HEK293 (cell line): ENCODE measurements around the gene CDH8.

Experiments
- REPIN1 ChIP-seq: fragments of 450-650 bp; formaldehyde crosslinking; IDR thresholded peaks from 2 replicates; pipeline ENCODE4 v1.5.1; 2017; ENCODE audit warnings: missing biosample characterization, missing genetic modification characterization, low read depth
- TCF7L2 ChIP-seq: IDR thresholded peaks from 2 replicates; pipeline ENCODE4 v1.6.1; 2011; ENCODE audit warnings: low read depth, mild to moderate bottlenecking, inconsistent platforms, low read length, moderate library complexity, borderline replicate concordance
- YY1 ChIP-seq: fragments of 450-650 bp; formaldehyde crosslinking; IDR thresholded peaks from 2 replicates; pipeline ENCODE4 v1.5.1; 2018; ENCODE audit warnings: missing biosample characterization, missing genetic modification characterization
- ZBTB17 ChIP-seq: fragments of 450-650 bp; formaldehyde crosslinking; IDR thresholded peaks from 2 replicates; pipeline ENCODE4 v1.5.1; 2016; ENCODE audit warnings: missing biosample characterization, missing genetic modification characterization
- ZBTB20 ChIP-seq: fragments of 450-650 bp; formaldehyde crosslinking; IDR thresholded peaks from 2 replicates; pipeline ENCODE4 v1.5.1; 2016; ENCODE audit warnings: missing biosample characterization, missing genetic modification characterization
- ZNF211 ChIP-seq: fragments of 450-650 bp; formaldehyde crosslinking; IDR thresholded peaks from 2 replicates; pipeline ENCODE4 v1.5.1; 2016; ENCODE audit warnings: low read depth, missing biosample characterization, missing genetic modification characterization
- ZNF391 ChIP-seq: fragments of 450-650 bp; formaldehyde crosslinking; IDR thresholded peaks from 2 replicates; pipeline ENCODE4 v1.5.1; 2016; ENCODE audit warnings: low read depth, missing biosample characterization, missing genetic modification characterization, borderline replicate concordance
- ZNF626 ChIP-seq: fragments of 450-650 bp; sonication (Bioruptor Pico); formaldehyde crosslinking; IDR thresholded peaks from 2 replicates; pipeline ENCODE4 v1.5.1; 2018; ENCODE audit warnings: missing biosample characterization, missing genetic modification characterization, inconsistent platforms
- ZNF658 ChIP-seq: fragments of 450-650 bp; formaldehyde crosslinking; IDR thresholded peaks from 2 replicates; pipeline ENCODE4; 2016; ENCODE audit warnings: missing biosample characterization, missing genetic modification characterization
- ZNF670 ChIP-seq: fragments of 450-650 bp; formaldehyde crosslinking; IDR thresholded peaks from 2 replicates; pipeline ENCODE4 v1.5.1; 2016; ENCODE audit warnings: missing biosample characterization, missing genetic modification characterization, low read depth
- TF ChIP-seq, protein P1 (sequence below): fragments of 450-650 bp; formaldehyde crosslinking; IDR thresholded peaks from 2 replicates; pipeline ENCODE4 v1.5.1; 2016; ENCODE audit warnings: missing biosample characterization, missing genetic modification characterization
- TF ChIP-seq, protein P2 (sequence below): fragments of 450-650 bp; formaldehyde crosslinking; IDR thresholded peaks from 2 replicates; pipeline ENCODE4 v1.5.1; 2016; ENCODE audit warnings: missing biosample characterization, missing genetic modification characterization
- TF ChIP-seq, protein P3 (sequence below): fragments of 450-650 bp; formaldehyde crosslinking; IDR thresholded peaks from 2 replicates; pipeline ENCODE4 v1.5.1; 2016; ENCODE audit warnings: missing biosample characterization, missing genetic modification characterization, borderline replicate concordance

DNA sequence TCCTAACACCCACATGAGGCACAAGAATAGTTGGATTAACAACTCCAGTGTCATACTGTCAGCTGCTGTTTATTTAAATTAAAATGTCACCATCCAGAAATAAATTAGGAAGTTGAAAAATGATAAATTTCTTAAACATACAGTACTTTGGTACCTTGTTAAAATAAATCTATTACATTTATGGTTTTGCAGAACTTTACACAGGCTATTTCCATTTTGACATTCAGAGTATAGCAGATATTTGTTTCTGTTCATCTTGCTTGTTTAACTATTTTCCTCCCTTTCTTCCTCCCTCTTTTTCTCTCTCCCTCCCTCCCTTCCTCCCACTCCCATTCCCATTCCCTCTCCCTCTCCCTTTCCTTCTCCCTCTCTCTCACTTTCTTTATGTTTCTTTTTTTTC lies 310.1 kb downstream of the CDH8 start:
- TF ChIP-seq, protein P1, sequence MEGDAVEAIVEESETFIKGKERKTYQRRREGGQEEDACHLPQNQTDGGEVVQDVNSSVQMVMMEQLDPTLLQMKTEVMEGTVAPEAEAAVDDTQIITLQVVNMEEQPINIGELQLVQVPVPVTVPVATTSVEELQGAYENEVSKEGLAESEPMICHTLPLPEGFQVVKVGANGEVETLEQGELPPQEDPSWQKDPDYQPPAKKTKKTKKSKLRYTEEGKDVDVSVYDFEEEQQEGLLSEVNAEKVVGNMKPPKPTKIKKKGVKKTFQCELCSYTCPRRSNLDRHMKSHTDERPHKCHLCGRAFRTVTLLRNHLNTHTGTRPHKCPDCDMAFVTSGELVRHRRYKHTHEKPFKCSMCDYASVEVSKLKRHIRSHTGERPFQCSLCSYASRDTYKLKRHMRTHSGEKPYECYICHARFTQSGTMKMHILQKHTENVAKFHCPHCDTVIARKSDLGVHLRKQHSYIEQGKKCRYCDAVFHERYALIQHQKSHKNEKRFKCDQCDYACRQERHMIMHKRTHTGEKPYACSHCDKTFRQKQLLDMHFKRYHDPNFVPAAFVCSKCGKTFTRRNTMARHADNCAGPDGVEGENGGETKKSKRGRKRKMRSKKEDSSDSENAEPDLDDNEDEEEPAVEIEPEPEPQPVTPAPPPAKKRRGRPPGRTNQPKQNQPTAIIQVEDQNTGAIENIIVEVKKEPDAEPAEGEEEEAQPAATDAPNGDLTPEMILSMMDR (tag by site-specific recombination) = no peak
- TF ChIP-seq ZNF670 (tag by site-specific recombination) = no peak
- no peak for TF ChIP-seq ZNF658 (tag by site-specific recombination)
- TF ChIP-seq ZNF211 = no peak
- no peak for TF ChIP-seq ZBTB17 (tag by site-specific recombination)
- no peak for TF ChIP-seq ZBTB20 (tag by site-specific recombination)
- TF ChIP-seq, protein P2, sequence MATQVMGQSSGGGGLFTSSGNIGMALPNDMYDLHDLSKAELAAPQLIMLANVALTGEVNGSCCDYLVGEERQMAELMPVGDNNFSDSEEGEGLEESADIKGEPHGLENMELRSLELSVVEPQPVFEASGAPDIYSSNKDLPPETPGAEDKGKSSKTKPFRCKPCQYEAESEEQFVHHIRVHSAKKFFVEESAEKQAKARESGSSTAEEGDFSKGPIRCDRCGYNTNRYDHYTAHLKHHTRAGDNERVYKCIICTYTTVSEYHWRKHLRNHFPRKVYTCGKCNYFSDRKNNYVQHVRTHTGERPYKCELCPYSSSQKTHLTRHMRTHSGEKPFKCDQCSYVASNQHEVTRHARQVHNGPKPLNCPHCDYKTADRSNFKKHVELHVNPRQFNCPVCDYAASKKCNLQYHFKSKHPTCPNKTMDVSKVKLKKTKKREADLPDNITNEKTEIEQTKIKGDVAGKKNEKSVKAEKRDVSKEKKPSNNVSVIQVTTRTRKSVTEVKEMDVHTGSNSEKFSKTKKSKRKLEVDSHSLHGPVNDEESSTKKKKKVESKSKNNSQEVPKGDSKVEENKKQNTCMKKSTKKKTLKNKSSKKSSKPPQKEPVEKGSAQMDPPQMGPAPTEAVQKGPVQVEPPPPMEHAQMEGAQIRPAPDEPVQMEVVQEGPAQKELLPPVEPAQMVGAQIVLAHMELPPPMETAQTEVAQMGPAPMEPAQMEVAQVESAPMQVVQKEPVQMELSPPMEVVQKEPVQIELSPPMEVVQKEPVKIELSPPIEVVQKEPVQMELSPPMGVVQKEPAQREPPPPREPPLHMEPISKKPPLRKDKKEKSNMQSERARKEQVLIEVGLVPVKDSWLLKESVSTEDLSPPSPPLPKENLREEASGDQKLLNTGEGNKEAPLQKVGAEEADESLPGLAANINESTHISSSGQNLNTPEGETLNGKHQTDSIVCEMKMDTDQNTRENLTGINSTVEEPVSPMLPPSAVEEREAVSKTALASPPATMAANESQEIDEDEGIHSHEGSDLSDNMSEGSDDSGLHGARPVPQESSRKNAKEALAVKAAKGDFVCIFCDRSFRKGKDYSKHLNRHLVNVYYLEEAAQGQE (tag by site-specific recombination) = no peak
- no peak for TF ChIP-seq TCF7L2
- no peak for TF ChIP-seq ZNF626 (tag by site-specific recombination)
- TF ChIP-seq REPIN1 (tag by site-specific recombination) = no peak
- TF ChIP-seq, protein P3, sequence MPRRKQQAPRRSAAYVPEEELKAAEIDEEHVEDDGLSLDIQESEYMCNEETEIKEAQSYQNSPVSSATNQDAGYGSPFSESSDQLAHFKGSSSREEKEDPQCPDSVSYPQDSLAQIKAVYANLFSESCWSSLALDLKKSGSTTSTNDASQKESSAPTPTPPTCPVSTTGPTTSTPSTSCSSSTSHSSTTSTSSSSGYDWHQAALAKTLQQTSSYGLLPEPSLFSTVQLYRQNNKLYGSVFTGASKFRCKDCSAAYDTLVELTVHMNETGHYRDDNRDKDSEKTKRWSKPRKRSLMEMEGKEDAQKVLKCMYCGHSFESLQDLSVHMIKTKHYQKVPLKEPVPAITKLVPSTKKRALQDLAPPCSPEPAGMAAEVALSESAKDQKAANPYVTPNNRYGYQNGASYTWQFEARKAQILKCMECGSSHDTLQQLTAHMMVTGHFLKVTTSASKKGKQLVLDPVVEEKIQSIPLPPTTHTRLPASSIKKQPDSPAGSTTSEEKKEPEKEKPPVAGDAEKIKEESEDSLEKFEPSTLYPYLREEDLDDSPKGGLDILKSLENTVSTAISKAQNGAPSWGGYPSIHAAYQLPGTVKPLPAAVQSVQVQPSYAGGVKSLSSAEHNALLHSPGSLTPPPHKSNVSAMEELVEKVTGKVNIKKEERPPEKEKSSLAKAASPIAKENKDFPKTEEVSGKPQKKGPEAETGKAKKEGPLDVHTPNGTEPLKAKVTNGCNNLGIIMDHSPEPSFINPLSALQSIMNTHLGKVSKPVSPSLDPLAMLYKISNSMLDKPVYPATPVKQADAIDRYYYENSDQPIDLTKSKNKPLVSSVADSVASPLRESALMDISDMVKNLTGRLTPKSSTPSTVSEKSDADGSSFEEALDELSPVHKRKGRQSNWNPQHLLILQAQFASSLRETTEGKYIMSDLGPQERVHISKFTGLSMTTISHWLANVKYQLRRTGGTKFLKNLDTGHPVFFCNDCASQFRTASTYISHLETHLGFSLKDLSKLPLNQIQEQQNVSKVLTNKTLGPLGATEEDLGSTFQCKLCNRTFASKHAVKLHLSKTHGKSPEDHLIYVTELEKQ (tag by site-specific recombination) = no peak
- no peak for TF ChIP-seq YY1
- no peak for TF ChIP-seq ZNF391 (tag by site-specific recombination)
